Endometrium (tissue), 2 donors: ENCODE results near the gene SH3PXD2A.

Source experiments
- FAIRE-seq: peaks from 2 replicates; lab custom pipeline; 2012; peaks lifted over from hg19 to GRCh38; lab: Jason Lieb, UNC
- donor health status: control.
- donor health status: control.

The SH3PXD2A gene

GRCh38 chr10:103874730-103875129, 19.4 kb upstream of the SH3PXD2A start:
- no peak for FAIRE-seq

DNA sequence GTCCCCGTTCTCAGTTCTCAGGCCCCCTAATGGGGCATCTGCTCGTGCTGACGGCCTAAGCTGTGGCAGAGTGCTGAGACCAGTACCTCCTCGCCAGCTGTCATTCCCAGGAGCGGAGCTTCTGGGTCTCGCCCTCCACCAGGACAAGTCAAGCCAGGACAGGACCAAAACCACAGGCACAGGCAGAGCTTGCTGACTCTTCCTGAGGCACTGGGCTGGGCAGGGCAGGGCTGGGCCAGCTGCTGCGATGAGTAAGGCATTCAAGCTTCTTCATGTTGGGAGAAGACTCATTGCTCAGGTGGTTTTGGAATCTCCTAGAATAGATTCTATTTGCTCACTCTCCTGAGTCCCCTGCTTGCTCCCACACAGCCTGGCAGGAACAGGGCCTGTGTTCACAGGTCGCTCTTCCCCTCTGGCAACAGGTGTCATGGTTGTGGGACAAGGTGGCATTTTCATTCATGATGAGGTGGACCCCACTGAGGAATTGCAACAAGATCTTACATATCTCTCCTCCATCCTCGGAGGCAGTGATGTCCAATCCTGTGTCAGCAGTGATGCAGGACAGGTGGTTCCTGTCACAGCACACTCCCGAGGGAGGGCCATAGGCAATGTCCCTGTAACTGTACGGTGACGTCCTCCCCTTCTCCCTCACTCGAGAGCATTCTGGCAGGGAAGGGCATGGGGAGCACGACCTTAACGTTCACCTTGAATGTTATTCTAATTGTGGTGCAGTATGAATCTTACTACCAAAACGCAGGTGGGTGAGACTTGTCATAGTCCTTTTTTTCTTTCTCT, 17.0 kb upstream of the SH3PXD2A start:
- FAIRE-seq: no peak

DNA sequence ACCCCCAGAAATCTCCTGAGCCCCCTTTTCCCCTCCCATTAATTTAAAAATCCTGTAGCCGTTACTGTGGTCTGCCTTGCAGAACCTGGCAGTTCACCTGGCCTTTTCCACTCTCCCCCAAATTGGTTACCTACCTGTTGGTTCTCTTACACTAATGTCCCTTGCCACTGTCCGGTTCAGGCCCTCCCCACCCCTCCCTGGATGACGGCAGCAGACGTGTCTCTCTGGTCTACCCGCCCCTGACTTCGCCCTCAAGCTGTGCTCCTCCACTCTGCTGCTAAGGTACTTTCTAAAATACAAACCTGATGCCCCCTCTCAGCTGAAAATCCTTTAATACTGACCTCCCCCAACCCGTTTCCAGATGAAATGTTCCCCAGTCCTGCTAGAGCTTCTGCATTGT, 15.6 kb upstream of the SH3PXD2A start:
- no peak for FAIRE-seq

GRCh38 chr10:103870516-103870915, 15.1 kb upstream of the SH3PXD2A start:
- FAIRE-seq: no peak

GRCh38 chr10:103869336-103869735, 14.0 kb upstream of the SH3PXD2A start:
- FAIRE-seq: no peak

DNA sequence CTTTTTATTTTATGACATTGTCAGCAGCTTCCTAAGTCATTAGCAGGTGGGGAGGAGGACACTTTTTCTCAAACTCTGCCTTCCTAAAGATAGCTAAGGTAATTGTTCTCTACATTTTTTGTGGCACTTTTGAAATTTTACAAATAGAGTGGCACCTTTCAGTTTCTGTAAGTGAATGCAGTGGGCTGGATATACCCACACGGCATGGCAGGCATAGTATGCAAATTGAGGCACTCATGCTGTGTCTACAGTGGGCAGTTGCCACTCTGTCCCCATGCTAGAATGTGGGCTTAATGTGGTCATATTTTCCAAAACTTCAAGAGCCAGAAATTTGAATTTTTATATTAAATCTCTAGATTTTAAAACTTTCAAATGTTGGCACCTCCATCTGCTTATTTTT, 12.8 kb upstream of the SH3PXD2A start:
- no peak for FAIRE-seq

DNA sequence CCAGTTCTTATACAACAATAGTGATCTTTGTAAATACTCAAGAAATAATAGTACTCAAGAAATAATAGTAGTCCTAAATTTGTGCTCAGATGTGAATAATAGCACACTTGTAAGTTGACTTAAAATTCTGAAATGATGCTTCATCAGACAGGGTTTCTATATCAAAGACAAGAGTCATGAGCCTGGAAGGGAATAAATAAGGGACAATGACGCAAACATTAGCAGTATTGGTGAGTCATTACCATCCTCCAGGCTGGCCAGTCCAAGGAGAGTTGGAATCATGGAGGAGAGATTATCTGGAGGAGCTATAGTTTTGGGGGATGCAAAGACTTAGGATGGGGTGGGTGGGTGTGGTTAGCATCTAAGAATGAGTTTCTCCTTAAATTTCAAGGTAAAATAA, 6.1 kb upstream of the SH3PXD2A start:
- no peak for FAIRE-seq

- FAIRE-seq: peak; percentile 59
These were observed 4.0 kb upstream of the SH3PXD2A start for GRCh38 chr10:103859161-103860086.

DNA sequence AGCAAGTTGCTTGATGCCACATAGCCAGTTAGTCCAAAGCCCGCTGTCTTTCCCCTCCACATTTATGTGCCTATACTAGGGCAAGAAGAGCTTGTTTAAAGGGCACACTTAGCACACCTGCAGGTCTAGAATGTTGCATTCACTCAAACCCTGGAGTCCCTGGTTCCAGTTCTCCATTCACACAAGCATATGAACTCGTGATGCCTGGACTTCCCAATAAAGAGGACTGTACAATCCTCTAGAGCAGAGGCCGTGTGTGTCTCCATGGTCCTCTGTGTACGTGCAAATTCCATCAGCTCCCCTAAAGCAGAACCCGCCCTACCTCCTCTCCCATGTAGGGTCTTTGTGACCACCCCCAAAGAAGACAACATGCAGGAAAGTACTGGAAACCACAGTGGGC, 3.0 kb upstream of the SH3PXD2A start:
- no peak for FAIRE-seq

DNA sequence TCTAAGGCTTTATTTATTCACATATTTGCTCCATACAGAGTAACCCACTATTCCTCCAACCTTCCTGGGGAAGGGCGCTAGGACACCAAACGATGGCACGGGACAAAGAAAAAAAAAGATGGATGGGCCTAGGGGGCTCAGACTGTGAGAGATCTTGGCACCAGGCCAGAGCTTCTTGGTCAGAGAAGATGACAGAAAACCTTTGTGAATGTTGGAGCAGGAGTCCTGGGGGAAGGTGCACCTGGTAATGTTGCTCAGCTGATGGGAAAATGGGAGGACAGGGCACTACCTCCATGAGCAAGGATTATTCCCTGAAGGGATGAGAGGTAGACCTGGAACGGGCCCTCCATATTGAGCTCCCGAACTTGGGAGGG, 1.4 kb upstream of the SH3PXD2A start:
- FAIRE-seq: no peak

DNA sequence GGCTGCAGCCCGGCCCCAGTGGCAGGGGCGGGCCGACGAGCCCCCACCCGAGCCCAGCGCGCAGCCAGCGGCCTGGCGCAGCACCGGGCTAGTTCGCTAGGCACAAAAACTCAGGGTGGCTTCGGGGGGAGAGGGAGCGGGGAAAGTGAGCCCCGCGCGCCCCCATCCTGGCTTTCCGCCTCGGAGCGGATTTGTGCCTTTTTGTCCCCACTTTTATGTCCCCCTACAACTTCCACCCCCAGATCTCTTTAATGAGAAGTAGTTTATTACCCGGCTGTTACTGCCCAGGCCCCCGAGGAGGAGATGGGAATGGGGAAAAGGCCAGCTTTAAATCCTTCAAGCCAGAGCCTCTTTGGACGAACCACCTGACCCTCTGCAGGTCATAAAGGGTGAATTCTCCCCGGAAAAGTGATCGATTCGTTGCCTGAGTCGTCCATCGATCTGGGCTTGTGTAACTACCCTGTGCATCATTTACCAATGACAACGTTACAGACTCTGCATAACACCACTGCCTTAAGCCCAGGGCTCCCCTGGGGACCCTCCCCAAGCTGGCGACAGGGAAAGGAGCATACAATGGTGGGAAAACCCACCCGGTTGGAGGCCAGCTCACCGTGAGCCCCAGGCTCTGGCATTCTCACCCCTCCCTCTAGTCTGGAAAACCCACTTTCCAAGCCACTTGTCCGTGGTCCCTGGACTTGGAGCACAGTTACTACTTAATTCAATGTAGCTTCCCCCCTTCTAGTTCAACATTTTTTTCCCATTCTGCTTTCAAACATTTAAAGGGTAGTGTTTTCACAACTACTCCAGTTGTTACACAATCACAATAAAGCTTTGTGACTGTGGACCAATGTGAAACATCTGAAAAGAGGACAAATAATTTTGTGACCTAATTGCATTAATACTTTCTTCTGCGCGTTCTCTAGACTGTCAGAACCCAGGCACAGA, 748 bp upstream of the SH3PXD2A start:
- FAIRE-seq: no peak

DNA sequence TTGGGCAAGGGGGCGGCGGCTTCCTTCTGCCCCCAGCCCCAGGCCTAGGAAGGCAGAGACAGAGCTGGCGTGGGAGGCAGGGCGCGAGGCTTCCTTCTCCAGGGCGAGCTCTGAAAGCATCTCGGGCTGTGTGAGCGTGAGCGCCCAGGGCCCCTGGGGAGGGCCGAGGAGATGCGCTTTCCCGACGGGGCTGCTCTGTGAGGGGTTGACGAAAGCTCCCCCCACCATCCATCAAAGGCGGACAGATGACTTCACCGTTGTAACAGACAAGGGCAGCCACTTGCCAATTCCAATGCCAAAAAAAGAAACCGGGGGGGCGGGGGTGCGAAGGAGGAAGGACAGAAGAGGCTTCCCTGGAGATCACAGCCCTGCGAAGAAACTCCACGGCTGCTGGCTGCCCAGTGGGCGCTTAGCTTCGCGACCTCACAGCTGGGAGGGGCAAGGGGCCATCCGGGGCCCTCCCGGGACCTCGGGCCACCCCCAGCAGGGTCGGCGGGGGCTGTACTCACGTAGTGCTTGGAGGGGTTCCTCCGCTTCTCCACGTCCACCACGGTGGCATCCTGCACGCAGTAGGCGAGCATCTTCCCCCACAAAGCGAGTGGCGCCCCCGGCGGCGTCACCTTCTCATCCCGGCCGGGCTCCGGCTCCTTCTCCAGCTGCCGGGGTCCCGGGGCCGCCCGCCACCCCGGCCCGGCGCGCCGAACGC, 537 bp downstream of the SH3PXD2A start:
- FAIRE-seq: no peak

GRCh38 chr10:103854265-103854685, 1.1 kb downstream of the SH3PXD2A start:
- no peak for FAIRE-seq

DNA sequence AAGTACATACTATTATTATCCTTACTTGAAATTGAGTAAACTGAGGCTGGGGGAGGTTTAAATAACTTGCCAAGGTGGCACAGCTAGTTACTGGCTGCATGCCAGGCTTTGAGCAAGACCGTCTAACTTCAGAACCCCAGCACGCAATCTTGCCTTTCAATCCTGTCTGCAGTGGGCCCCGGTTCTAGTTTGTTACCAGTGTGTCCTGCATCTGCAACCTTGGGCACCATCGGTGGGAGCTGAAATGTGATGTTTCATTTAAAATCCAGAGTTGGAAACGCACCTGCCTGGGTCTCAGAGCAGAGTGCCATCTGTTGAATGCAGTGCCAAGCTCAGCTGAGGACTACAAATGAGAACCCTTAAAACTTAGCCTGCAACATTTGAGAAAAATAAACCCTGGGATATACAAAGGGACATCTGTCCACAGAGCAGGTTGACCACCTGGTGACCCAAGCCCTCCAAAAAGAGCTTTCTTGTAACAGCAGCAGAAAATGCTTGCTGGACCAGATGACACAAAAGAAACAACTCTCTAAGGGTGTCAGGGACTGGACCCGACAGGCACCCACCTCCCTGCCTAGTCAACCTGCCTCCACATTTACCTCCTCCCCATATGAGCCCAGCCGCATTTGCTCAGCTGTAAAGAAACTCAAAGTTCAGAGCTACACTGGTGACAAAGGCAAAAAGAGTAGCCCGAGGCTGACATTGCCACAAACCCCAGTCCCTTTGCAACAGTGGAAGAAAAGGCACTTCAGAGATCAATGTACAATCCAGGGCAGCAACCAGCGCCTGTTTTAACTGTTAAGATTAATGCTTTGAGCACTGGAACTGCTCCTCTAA, 1.7 kb downstream of the SH3PXD2A start:
- no peak for FAIRE-seq

- FAIRE-seq: no peak
These were observed 2.5 kb downstream of the SH3PXD2A start for GRCh38 chr10:103852856-103853255.

DNA sequence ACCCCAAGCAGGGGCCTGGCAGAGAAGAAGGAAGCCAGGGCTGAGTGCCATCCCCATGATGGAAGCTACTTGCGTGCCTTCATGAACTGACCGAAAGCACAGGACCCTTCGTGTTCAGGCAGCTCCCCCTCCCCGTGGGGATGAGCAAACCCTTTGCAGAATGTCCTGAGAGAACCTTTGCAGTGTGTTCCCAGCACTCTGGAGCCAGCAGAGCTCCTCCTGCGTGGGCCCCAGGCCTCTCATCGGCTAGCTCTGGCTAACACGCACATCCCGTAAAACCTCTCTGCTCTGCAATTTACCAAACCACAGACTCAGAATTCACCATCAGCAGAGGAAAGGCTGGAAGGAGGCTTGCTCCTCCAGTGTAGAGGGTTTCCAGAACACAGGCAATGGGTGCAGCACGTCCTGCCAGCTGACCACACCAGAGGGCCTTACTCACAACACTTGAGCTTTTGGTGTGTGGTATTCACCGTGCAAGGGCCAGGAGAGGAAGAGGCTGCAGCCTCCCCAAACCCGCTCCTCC, 3.1 kb downstream of the SH3PXD2A start:
- FAIRE-seq: no peak

- no peak for FAIRE-seq
These were observed 4.1 kb downstream of the SH3PXD2A start for GRCh38 chr10:103851261-103851660.

- no peak for FAIRE-seq
These were observed 4.8 kb downstream of the SH3PXD2A start for GRCh38 chr10:103850572-103850895.

GRCh38 chr10:103849880-103850571, 5.3 kb downstream of the SH3PXD2A start:
- no peak for FAIRE-seq
